ENCODE results near the gene OR52L1. TPM values are rescaled to one million over a fixed set of nuclear protein-coding genes. Genes with fewer than 3 reads are reported as not detected.

The OR52L1 gene
- total RNA-seq, 1 experiment from 2014 or later: not detected

DNA sequence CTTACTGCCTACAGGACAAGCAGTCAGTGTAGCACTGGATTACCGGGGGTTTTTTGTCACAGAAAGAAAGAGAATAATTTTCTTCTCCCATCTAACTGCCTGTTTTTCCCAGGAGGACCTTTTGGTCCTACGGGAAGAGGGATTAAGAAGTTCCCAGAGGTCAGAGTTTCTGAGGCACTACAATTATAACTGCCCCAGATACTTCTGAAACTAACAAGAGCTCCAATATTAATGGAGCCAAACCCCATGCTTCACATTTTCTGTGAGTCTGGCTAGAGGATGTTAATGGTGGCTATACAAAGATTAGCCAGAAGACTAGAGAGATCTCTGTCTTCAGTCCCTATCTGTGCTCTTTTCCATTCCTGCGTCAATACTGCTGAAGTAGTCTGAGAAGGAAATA is 44.8 kb downstream of the OR52L1 start, which contains the start of gene OR56A3:
TSS of gene OR56A3 (plus strand) at position 301 of the 400 bp plus-strand sequence. CDS start 5,096 bp downstream, outside the sequence.
- in situ Hi-C loops (cut with HindIII; ENCODE audit: low pct_unique_long_range_greater_than_20kb, low sequenced_read_pairs): no loop called here
- no peaks in the 10 kb centered on the region for H3K36me3 ChIP-seq (ENCODE audit: control insufficient read depth, insufficient read depth, low read length)
- no peaks in the 10 kb centered on the region; the same call in 1 of the 2 replicates for H3K27me3 ChIP-seq (ENCODE audit: control insufficient read depth, insufficient read depth, low read length)
- ATAC-seq: no peak
- no peak within 1 kb of the TSS for H3K4me3 ChIP-seq (ENCODE audit: low read depth in 2 of 2, low read length in 2 of 2)
- H3K27ac ChIP-seq (ENCODE audit: low read length): no peak within 1 kb of the TSS
- CTCF ChIA-PET: no interaction called here
- no peaks in the 10 kb centered on the region for H3K9me3 ChIP-seq (ENCODE audit: control insufficient read depth, insufficient read depth, low read depth, low read length)
- POLR2A ChIA-PET: no interaction called here
- BruUV-seq (replicated peaks): no TSS peak
- DNase-seq (ENCODE audit: low read depth, low spot score): no peak
- no peaks in the 10 kb centered on the region for H3K4me1 ChIP-seq (ENCODE audit: control insufficient read depth, insufficient read depth, low read length)
- no peak for TF ChIP-seq TCF7L2 (IDR thresholded peaks at IDR 0.05; ENCODE audit: low read depth, low read length)
- TF ChIP-seq SIN3A (IDR thresholded peaks at IDR 0.05; ENCODE audit: borderline replicate concordance, insufficient read depth, low read depth, low read length): no peak
- TF ChIP-seq, protein P1, sequence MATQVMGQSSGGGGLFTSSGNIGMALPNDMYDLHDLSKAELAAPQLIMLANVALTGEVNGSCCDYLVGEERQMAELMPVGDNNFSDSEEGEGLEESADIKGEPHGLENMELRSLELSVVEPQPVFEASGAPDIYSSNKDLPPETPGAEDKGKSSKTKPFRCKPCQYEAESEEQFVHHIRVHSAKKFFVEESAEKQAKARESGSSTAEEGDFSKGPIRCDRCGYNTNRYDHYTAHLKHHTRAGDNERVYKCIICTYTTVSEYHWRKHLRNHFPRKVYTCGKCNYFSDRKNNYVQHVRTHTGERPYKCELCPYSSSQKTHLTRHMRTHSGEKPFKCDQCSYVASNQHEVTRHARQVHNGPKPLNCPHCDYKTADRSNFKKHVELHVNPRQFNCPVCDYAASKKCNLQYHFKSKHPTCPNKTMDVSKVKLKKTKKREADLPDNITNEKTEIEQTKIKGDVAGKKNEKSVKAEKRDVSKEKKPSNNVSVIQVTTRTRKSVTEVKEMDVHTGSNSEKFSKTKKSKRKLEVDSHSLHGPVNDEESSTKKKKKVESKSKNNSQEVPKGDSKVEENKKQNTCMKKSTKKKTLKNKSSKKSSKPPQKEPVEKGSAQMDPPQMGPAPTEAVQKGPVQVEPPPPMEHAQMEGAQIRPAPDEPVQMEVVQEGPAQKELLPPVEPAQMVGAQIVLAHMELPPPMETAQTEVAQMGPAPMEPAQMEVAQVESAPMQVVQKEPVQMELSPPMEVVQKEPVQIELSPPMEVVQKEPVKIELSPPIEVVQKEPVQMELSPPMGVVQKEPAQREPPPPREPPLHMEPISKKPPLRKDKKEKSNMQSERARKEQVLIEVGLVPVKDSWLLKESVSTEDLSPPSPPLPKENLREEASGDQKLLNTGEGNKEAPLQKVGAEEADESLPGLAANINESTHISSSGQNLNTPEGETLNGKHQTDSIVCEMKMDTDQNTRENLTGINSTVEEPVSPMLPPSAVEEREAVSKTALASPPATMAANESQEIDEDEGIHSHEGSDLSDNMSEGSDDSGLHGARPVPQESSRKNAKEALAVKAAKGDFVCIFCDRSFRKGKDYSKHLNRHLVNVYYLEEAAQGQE (IDR thresholded peaks at IDR 0.05; ENCODE audit: insufficient read depth in 1 of 2, low read depth in 2 of 2, low read length in 1 of 2): no peak
- intact Hi-C loops (cut with micrococcal nuclease; ENCODE audit: unreplicated experiment): no loop called here

DNA sequence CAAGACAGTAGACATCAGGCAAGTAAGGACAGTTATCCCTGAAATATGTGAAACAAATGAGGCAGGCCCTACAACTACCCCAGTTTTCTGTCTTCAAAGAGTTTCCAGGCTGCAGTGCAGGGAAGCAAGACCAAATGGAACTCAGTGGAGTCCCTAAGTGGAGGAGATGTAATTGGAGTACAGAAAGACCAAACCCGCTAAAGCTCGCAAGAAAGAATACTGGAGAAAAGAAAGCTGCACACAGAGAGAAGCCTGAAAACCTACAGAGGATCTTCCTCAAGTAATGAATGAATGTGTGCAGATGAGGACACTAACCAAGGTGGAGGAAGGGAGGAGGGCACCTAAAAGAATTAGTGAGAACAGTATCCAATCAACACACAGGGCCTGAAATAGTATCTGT is 46.0 kb downstream of the OR52L1 start:
- Histone ChIP-seq H3K4me1 (ENCODE audit: control insufficient read depth, insufficient read depth, low read length) (no peaks in the 10 kb centered on the region), H3K4me3 (ENCODE audit: low read depth in 2 of 2, low read length in 2 of 2) (no peak overlapping the region), H3K27me3 (ENCODE audit: control insufficient read depth, insufficient read depth, low read length) (no peaks in the 10 kb centered on the region; the same call in 1 of the 2 replicates), H3K9me3 (ENCODE audit: control insufficient read depth, insufficient read depth, low read depth, low read length) (peaks cover 3% of the 10 kb centered on the region; the same call in 1 of the 2 replicates), H3K27ac (ENCODE audit: low read length) (no peak overlapping the region), H3K36me3 (ENCODE audit: control insufficient read depth, insufficient read depth, low read length) (no peaks in the 10 kb centered on the region)
- BruUV-seq (replicated peaks): no TSS peak
- intact Hi-C loops (cut with micrococcal nuclease; ENCODE audit: unreplicated experiment) (no loop called here), in situ Hi-C loops (cut with HindIII; ENCODE audit: low pct_unique_long_range_greater_than_20kb, low sequenced_read_pairs) (no loop called here)
- ChIA-PET POLR2A (no interaction called here), CTCF (no interaction called here)
- DNase-seq (ENCODE audit: low read depth, low spot score) (no peak), ATAC-seq (no peak)
- TF ChIP-seq POLR2AphosphoS5 (IDR thresholded peaks at IDR 0.05; ENCODE audit: low read depth, low read length) (no peak), TCF7L2 (IDR thresholded peaks at IDR 0.05; ENCODE audit: low read depth, low read length) (no peak), SIN3A (IDR thresholded peaks at IDR 0.05; ENCODE audit: borderline replicate concordance, insufficient read depth, low read depth, low read length) (no peak)
- TF ChIP-seq, protein P1 (IDR thresholded peaks at IDR 0.05; ENCODE audit: insufficient read depth in 1 of 2, low read depth in 2 of 2, low read length in 1 of 2): no peak
- TF ChIP-seq, protein P2, sequence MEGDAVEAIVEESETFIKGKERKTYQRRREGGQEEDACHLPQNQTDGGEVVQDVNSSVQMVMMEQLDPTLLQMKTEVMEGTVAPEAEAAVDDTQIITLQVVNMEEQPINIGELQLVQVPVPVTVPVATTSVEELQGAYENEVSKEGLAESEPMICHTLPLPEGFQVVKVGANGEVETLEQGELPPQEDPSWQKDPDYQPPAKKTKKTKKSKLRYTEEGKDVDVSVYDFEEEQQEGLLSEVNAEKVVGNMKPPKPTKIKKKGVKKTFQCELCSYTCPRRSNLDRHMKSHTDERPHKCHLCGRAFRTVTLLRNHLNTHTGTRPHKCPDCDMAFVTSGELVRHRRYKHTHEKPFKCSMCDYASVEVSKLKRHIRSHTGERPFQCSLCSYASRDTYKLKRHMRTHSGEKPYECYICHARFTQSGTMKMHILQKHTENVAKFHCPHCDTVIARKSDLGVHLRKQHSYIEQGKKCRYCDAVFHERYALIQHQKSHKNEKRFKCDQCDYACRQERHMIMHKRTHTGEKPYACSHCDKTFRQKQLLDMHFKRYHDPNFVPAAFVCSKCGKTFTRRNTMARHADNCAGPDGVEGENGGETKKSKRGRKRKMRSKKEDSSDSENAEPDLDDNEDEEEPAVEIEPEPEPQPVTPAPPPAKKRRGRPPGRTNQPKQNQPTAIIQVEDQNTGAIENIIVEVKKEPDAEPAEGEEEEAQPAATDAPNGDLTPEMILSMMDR (IDR thresholded peaks at IDR 0.05): no peak

Measured in Panc1 (cell line).